ENCODE data around the gene PERM1.
"Not testable (repeated sequence)": the region's sequence is repeated elsewhere in the genome, so short reads cannot be mapped to it uniquely, and the experiment has no call there.

The PERM1 gene, protein sequence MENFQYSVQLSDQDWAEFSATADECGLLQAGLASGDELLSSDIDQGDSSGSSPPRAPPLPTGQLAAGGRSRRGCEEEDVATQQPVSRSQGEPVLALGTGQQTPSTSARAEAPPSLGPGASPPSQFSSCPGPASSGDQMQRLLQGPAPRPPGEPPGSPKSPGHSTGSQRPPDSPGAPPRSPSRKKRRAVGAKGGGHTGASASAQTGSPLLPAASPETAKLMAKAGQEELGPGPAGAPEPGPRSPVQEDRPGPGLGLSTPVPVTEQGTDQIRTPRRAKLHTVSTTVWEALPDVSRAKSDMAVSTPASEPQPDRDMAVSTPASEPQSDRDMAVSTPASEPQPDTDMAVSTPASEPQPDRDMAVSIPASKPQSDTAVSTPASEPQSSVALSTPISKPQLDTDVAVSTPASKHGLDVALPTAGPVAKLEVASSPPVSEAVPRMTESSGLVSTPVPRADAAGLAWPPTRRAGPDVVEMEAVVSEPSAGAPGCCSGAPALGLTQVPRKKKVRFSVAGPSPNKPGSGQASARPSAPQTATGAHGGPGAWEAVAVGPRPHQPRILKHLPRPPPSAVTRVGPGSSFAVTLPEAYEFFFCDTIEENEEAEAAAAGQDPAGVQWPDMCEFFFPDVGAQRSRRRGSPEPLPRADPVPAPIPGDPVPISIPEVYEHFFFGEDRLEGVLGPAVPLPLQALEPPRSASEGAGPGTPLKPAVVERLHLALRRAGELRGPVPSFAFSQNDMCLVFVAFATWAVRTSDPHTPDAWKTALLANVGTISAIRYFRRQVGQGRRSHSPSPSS

DNA sequence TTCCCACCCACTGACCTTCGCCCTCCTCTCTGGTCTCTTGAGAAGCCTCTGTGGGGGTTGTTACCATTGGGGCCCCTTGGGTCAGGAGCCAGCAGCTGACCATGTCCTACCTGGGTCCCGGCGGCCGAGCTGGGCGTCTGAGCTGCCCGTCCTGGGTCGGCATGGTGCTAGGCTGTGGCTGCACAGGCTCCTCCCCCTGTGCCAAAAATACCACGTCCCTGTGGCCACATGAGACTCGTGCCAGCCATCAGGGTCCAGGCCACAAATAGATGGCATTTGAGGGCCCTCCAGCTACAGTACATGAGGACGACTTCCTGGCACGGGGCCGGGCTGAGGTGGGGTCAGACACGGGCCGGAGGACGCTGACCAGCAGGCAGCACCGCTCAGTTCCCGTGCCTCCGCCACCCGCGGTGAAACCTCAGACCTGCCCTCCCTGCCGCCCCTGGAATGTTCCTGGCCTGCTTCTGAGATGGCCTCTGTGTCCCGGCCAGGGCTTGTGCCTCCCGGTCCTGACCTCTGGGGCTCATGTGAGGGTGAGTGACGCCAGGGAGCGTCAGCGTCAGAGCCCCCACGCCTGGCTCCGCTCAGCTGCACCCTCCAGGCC lies at the start of gene PERM1:
TSS of gene PERM1 (minus strand) at position 139 of the 604 bp plus-strand sequence. CDS start 1,064 bp downstream, outside the sequence.
- no peak for DNase-seq

DNA sequence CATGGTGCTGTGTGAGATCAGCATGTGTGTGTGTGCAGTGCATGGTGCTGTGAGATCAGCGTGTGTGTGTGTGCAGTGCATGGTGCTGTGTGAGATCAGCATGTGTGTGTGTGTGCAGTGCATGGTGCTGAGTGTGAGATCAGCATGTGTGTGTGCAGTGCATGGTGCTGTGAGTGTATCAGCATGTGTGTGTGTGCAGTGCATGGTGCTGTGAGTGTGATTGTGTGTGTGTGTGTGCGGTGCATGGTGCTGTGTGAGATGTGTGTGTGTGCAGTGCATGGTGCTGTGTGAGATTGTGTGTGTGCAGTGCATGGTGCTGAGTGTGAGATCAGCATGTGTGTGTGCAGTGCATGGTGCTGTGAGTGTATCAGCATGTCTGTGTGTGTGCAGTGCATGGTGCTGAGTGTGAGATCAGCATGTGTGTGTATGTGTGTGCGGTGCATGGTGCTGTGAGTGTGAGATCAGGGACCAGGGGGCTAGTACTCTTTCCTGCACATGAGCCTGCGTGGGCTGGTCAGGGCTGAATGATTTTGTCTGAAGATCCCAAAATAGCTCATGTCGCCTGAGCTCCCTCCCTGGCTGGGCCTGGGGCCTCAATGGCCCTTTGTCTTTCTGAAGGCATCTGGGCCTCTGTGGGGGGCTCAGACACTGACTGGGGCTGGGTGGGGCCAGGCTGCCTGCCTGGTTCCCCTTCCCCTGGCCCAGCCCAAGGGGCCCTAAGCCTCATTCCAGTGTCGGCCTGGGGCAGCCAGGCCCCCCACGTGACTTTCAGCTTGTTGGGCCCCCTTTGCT lies 49.2 kb upstream of the PERM1 start:
- not testable (repeated sequence) for DNase-seq

DNA sequence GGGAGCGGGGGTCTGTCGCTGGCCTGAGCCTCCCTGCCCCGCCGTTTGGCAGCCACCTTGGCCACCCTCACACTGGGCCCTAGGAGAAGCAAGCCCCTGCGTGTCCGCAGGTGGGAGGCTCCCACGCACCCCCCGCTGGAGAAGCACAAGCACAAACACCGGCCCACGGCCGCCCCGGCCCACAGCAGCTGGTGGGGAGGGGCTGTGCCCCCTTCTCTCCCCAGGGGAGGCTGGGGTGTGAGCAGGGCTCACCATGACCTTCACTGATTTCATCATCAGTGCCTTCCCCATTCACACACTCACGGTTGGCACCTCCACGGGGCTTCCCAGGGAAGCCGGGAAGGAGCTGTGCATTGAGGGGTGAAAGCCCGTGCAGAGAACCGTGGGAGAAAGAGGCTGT lies 45.9 kb upstream of the PERM1 start:
- DNase-seq = no peak

DNA sequence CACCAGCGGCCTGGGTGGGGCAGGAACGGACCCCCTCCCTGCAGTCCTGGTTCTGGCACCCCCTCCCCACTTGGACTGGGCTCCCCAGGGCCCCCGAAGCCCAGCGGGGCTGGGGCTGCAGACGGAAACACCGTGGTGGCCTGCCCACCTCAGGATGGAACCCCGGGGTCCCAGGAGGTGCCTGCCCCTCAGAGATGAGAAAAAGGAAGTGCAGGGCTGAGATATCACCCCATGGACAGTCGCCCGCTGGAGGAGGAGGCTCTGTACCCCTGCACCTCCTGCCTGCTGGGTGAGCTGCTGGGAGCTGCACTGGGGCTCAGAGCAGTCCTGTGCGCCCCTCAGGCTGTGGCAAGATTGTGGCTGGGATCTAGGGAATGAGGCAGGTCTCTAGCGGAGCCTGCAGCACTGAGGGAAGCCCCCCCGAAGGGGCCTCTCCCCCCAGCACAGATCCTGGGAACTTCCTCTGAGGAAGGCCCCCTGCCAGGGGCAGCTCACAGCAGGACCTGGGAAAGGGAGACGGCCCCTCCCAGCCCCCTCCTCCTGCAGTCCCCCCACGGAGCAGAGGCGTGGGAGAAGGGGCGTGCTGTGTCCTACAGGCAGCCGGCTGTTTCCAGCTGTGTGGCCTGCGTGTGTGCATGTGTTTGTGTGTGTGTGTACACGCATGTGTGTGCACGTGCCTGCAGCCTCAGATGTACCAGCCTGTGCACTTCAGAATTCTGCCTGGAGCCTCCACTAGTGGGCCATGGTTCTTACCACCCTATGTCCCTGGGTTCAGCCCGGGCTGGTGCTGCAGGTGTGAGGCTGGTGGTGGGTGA lies 44.9 kb upstream of the PERM1 start:
- no peak for DNase-seq

DNA sequence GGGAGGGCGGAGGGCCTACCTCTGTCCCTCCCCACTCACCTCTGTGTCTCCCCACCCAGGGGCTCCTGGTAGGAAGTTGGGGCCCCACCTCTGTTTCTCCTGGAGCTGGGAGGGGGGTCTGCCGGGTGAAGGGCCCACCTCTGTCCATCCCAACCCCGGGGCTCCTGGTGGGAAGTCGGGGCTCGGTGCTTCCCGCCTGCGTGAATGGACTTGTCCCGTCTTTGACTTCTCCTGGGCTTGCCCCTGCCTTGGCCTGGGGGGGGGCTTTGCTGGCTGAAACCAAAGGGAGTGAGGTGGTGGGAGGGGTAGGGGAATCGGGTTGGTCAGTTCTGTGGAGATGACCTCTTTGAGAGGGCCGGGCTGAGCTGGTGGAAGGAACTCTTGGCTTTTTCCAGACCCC lies 43.8 kb upstream of the PERM1 start:
- DNase-seq = no peak

DNA sequence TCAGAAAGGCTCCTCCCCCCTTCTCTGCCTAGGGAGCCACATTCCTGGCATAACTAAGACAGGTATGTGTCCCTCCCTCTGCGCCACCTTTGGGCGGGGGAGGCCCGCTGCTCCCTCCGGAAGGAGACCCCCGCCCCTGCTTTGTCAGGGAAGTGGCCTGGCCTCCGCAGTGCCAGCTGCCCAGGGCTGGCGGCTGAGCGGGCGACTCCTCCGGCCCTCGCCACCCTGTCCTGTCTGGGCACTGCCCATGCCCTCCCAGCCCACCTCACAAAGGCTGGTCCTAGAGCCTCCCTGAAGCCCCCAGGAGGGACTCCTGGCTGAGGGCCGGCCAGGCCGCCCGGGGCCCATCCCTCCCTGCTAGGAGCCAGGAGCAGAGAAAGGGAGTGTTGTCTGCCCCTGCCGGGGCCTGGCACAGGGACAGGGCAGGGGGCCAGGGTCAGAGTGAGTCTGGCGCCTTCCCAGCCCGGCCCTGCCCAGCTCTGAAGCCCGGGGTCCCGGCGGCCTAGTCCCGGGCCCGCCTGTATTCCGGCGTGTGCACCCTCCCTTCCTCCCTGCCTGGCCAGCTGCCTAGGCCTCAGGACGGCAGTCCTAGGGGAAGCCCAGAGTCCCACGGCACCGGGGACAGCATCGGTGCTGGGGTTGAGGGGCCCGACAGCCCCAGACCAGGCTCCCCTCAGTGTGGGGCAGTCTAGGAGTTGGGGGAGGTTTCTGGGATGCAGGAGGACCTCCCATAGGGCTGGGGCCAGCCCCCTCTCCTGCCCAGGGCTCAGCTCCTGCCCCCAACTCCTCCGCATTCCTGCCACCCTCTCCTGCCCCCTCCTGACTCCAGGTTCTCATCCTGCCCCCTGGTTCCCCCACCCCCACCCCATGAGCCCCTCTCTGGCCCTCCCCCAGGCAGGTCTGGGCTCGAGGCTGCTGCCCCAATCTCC lies 43.1 kb upstream of the PERM1 start:
- no peak for DNase-seq

DNA sequence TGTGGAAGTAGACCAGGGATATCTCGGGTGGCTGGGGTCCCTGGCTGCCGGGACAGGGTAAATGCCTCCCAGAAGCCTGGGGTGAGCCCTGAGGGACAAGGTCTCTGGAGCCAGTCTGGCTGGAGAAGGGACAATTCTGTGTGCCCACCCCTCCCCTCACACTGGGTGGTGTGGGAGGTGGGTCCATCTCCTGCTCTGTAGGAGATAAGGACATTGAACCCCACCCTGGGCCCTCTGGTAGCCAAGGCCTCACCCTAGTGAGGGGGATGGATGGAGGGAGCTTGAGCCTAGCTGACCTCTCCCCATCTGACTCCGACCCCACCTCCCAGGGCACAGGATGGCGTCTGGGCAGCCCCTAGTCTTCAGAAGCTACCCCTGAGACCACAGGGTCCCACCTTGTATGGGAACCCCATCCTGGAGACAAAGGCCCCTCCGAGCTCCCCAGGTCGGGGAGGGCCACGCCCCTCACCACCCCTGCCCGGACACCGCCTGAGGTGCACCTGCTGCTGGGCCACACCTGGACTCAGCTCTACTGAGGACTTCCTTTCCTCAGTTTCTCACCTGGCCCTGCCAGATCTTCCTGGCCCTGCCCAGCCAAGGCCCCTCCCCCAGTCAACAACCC lies 42.4 kb upstream of the PERM1 start:
- no peak for DNase-seq

DNA sequence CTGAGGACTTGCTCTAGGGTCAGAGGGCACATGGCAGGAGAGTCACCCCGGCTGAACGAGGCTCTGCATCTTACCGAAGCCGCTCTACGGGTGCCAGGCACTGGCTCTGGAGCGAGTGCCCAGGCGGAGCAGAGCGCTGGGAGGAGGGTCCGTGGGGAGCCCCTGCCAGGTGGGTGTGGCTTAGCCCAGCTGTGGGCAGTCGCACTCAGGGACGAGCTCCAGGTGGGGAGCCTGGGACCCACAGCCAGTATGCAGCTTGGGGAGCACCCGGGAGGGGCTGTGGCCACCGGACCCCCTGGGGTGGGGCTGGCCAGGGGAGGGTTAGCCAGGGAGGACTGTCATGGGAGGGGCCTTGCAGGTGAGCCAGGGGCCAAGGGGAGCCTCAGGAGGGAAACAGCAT lies 41.8 kb upstream of the PERM1 start:
- DNase-seq = no peak

DNA sequence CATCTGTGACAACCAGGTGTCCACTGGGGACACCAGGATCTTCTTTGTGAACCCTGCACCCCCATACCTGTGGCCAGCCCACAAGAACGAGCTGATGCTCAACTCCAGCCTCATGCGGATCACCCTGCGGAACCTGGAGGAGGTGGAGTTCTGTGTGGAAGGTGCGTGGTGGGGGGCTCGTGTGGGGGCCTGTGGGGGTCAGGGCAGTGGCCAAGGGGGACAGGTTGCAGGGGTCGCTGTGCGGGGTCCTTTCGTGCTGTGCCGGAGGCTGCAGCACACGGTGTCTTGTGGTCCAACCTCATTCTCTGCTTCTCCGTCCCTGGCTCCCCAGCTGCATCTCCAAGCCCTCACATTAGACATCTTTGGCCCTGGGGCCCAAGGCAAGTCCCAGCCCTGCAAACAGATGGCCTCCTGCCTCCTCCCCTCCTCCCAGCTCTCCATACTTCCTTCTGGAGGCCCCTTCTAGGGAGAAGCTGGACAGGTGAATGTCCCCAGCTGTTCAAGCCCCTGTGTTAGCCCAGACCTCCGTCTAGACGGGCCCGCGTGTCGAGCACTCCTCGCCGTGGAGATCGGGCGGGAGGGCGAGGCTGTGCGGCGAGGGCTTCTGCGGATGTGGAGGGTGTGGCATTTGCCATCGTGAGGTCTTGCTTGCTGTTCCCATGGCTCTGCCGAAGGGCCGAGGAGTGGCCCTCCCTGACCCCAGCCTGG lies 40.6 kb upstream of the PERM1 start:
- DNase-seq = no peak

DNA sequence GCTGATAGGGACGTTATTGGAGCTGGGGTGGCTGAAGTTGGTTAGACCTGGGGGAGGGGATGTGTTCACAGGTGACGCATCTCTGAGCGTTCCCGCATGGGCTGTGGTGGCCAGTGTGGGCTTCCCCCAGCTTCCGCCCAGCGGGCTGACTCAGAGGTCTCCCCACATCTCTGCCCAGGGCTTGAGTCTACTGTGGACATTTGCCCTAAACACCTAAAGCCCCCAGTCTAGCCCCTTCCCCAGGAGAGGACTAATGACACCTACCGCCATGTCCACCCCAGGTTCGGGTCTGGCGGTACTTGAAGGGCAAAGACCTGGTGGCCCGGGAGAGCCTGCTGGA lies 40.0 kb upstream of the PERM1 start:
- DNase-seq = no peak

DNA sequence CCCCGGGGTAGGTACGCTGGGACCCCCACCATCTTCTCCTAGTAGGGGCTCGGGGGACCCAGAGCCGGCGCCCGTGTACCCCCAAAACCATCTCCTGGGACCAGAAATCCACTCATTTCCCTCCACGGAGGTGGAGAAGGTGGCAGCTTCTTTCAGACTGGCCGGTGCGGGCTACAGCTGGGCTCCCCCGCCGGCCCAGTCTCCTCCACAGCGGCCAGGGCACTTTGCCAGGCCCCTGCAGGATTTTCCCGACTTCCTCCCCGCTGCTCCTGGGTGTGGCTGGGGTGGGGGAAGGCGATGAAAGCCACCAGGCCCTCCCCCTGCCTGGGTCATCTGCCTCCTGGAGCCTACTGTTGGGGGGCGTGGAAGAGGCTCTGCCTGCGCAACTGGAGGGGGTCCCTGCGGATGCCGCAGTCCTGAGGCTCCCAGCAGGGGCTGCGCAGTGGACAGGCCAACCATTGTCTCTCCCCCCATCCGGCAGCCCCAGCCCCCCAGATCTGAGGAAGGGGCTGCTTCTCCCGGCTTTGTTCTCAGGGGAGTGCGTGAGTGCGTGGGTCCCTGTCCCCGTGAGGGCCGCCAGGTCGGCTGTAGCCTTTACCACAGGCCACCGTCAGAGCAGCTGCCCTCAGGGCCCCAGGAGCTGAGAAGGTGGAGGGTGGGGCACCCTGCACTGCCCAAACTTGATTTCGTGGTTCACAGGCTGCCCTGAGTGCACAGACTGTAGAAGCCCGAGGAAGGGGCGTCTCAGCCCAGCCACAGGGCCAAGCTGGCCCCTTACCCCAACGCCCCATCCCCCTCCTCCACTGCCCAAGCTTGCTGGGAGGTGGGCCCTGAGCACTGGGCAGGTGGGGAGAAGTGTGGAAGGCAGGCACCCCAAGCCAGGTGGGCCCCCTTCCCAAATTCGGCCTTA lies 39.4 kb upstream of the PERM1 start:
- DNase-seq = no peak

DNA sequence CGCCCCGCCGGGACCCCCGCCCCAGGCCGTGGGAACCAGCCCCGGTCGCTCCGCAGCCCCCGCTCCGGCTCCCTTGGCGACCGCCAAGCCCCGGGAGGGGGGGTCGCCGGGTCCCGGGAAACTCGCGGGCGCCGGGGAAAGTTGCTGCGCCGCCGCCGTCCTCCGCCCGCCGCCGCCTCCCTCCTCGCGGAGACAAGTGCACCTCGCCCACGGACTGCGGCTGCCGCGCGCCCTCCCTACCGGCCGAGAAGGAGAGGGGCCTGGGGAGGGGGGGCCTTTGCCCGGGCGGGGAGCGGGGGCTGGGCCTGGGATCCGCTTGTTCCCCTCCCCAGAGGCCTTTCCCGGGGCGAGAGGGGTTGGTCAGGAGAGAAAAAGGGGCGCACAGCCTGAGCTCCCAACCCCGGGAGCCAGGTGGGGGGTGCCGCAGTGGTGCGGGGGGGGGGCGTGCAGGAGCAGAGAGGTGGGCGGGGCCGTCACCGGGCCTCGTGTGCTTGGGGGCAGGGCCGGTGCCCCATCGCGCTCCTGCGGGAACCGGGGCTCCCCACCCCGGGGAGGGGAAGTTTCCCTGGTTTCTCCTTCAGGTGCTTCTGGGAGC lies 38.6 kb upstream of the PERM1 start:
- DNase-seq = peak; percentile 46 to 65

DNA sequence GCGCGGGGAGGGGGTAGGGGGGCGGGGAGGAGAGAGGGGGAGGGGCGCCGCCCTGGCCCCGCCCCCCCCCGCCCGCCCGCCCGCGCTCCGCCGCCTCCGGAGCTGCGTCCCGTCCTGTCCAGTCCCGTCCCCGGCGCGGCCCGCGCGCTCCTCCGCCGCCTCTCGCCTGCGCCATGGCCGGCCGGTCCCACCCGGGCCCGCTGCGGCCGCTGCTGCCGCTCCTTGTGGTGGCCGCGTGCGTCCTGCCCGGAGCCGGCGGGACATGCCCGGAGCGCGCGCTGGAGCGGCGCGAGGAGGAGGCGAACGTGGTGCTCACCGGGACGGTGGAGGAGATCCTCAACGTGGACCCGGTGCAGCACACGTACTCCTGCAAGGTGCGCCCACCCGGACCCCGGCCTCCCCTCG lies 38.1 kb upstream of the PERM1 start, which contains the start of gene AGRN:
TSS of gene AGRN (plus strand) at position 121 of the 405 bp plus-strand sequence. CDS start at position 174, 53 bp downstream.
- DNase-seq = no peak

DNA sequence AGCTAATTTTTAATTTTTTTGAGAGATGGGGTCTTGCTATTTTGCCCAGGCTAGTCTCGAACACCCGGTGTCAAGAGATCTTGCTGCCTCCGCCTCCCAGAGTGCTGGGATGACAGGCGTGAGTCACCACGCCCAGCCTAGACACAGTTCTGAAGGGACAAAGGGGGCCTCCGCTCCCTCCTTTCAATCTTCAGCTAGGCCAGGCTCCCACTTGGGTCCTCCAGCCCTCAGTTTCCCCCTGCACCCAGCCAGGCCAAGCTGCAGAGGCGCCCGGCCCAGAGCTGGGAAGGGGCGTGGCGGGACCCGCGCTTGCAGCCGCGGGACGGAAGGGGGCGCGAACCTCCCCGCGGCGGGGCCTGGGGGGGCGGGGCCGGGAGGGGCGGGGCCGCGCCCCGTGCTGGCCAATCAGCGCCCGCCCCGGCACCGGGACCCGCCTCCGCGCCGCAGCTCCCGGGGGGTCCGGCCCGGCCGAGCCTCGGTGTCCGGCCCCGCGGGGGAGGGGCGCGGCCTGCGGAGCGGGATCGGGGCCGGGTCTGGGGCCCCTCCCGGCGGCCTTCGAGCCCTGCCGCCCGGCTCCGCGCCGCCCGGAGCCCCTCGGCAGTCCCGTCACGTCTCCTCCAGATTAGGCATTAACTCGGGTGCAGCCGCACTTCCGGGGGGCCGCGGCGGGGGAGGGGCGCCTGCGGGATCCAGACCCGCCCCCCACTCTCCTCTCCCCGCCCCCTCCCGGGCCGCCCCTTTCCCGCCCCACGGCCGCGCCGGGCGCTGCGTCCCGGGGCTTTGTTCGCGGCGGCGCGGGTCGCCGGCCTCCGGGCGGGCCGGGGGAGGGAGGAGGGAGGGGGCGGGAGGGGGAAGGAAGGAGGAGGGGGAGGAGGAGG lies 37.5 kb upstream of the PERM1 start:
- peak; percentile 72 to 82 for DNase-seq

DNA sequence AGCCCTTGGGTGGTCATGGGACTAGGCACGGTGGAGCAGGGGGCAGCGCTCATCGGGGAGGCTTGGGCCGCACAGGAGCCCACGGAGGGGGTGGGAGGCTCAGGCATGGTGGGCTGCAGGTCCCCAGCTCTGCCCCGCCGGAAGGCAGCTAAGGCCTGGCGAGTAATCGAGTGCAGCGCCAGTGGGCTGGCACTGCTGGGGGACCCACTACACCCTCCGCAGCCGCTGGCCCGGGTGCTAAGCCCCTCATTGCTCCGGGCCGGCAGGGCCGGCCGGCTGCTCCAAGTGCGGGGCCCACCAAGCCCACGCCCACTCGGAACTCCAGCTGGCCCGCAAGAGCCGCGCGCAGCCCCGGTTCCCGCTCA lies 36.4 kb upstream of the PERM1 start:
- DNase-seq = not testable (repeated sequence)

DNA sequence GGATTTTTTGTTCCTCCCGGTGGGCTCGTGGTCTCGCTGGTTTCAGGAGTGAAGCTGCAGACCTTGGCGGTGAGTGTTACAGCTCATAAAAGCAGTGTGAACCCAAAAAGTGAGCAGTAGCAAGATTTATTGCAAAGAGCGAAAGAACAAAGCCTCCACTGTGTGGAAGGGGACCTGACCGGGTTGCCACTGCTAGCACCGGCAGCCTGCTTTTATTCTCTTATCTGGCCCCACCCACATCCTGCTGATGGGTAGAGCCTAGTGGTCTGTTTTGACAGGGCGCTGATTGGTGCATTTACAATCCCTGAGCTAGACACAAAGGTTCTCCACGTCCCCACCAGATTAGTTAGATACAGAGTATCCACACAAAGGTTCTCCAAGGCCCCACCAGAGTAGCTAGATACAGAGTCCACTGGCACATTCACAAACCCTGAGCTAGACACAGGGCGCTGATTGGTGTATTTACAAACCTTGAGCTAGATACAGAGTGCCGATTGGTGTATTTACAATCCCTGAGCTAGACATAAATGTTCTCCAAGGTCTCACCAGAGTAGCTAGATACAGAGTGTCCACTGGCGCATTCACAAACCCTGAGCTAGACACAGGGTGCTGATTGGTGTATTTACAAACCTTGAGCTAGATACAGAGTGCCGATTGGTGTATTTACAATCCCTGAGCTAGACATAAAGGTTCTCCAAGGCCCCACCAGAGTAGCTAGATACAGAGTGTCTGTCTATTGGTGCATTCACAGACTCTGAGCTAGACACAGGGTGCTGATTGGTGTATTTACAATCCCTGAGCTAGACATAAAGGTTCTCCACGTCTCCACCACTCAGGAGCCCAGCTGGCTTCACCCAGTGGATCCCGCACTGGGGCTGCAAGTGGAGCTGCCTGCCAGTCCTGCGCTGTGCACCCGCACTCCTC lies 35.8 kb upstream of the PERM1 start:
- not testable (repeated sequence) for DNase-seq
